GM10266 (cell line): ENCODE data around the gene TPPP2.
"Not testable (repeated sequence)": the region's sequence is repeated elsewhere in the genome, so short reads cannot be mapped to it uniquely, and the experiment has no call there.

Source experiments
- DNase-seq: peaks from one replicate; pipeline ENCODE4 v3.0.0; 2012; ENCODE audit errors: extremely low spot score
- TF ChIP-seq, protein P1 (sequence below): IDR thresholded peaks from 2 replicates; pipeline ENCODE4 v1.5.1; 2012; ENCODE audit warnings: mild to moderate bottlenecking, low read depth; ENCODE audit not compliant: control insufficient read depth, insufficient read depth; ENCODE audit errors: missing control alignments

Gene TPPP2

DNA sequence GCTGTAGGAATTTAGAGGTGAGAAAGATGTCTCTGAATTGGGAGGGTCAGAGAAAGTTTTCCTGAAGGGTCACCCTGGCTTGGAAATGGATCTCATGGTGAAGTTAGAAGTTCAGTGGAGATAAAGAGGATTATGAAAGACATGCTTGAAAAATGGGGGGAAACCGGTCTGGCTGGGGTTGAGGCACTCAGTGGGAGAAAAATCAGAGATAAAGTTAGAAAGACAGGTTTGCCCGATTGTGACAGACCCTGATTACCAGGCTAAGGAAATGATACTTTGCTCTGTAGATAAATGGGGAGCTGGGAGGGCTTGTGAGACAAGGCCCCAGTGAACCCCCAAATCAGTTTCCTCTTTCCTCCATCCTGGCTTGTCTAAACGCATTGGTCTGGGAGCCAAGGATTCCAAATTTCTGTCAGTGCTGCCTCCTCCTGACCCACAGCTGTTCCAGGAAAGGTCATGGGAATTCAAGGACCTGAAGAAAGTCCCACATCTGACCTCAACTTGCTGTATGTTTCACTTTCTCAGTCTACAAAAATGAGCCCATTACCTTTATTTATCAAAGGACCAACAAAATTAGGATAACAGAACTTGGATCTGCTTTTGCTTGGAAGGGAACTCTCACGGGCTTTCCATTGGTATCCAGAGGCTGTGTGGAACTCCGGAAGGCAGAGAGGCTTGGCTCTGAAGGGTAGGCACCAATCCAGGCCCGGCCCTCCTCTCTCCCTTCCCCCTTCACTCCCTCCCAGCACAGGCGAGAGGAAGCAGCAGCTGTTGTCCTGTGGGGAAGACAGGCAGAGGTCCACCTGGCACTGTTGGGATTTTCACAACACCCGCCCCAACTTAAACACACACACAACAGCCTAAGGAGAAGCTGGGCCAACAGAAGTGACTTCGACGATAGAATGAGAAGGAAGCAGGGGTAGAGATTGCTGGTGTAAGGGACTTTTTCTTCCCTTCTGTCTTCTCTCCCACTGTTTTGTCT, 8.7 kb downstream of the TPPP2 start:
- DNase-seq: no peak
- TF ChIP-seq, protein P1, sequence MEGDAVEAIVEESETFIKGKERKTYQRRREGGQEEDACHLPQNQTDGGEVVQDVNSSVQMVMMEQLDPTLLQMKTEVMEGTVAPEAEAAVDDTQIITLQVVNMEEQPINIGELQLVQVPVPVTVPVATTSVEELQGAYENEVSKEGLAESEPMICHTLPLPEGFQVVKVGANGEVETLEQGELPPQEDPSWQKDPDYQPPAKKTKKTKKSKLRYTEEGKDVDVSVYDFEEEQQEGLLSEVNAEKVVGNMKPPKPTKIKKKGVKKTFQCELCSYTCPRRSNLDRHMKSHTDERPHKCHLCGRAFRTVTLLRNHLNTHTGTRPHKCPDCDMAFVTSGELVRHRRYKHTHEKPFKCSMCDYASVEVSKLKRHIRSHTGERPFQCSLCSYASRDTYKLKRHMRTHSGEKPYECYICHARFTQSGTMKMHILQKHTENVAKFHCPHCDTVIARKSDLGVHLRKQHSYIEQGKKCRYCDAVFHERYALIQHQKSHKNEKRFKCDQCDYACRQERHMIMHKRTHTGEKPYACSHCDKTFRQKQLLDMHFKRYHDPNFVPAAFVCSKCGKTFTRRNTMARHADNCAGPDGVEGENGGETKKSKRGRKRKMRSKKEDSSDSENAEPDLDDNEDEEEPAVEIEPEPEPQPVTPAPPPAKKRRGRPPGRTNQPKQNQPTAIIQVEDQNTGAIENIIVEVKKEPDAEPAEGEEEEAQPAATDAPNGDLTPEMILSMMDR: no peak

DNA sequence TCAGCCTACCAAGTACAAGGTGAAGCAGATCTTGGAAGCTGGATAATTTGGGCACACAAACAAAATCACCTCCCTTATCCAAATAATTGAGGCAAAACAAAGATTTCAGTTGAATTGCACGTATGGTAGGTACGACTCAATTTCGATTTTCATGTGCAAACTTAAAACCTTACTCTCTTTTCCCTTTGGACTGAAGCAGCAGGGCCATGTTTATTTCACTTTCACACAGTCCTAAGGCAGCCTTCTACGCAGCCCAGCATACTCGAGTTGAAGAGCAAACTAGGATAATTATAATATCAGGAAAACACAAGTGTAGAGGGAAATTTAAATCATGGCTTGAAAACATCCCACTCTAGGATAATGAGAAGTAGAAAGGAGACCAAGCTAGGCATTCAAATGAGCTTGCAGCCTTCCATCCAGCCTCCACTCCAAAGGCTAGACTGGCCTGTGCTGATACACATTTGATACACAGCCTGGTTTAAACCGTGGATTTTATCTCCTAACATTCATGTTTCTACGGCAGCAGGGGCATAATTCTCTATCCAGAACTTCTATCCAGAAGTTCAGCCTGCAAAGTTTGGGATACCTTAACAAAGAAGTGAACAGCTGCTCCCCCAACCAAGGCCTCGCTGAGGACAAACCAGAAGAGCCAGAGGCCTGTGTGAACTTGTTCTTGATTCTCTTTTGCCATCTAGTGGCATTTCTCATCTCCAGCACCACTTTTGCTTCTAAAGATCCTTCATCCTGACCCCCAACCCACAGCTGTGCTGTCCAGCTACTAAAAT, 9.8 kb downstream of the TPPP2 start:
- TF ChIP-seq, protein P1: peak; percentile 57
- DNase-seq: peak; percentile 61

DNA sequence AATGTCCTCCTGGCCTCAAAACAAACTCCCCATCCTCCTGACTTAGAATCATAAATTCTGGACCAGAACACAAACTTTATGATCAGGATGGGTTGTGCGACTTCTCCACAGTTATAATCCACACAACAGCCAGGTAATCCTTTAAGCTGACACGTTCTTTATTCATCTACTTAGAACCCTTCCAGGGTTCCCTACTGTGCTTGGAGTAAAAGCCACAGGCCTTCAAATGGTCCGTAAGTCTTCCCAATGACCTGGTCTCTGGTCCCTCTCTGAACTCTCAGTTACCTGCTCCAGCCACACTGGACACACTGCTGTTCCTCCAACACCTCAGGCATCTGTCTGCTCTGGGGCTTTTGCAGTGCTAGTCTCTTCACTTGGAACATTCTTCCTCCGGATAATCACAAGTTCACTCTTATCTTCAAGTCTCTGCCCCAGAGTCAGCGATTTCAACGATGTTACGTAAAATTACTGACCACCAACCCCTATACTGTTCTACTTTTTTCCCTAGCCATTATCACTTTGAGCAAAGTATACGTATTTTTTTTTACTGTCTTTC, 10.4 kb downstream of the TPPP2 start:
- no peak for DNase-seq
- TF ChIP-seq, protein P1: no peak

DNA sequence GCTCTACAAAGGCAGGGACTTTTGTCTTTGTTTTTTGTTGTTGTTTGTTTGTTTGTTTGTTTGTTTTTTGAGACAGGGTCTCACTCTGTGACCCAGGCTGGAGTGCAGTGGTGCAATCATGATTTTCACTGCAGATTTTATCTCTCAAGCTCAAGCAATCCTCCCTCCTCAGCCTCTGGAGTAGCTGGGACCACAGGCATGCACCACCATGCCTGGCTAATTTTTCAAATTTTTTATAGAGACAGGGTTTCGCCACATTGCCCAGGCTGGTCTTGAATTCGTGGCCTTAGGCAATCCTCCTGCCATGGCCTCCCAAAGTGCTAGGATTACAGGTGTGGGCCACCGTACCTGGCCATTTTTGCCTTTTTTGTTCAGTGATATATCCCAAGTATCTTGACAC, 10.9 kb downstream of the TPPP2 start:
- not testable (repeated sequence) for DNase-seq

DNA sequence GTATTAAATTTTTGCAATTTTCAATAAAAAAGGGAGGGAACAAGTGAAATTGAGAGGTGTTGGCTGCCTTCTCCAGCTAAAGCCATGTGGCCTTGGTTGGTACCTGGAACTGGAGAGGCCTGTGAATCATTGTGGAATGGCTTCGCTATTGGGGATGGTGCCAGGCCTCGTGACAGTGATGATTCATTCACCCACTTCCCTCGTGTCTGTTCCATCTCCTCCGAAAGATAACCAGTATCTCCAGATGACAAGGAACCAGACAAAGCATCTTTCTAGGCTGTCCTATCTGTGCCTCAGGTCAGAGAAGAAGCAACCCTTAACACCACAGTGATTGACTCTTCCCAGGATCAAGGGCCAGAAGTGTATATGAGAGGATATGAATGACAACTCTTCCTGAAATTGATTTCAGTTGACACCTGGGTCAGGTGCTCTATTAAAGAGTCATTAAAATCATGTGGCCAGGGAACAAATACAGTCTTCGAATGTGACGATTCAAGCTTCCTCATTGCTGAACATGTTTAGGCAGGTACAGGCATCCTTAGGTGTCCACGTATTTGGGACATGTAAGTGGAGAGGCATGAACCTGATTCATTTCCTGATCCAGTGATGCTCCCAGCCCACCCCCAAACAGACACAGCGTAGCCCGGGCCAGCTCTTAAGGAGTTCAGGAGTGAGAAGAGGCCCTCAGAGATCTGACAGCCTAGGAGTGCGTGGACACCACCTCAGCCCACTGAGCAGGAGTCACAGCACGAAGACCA, 11.8 kb downstream of the TPPP2 start, which contains the start of gene RNASE7:
Gene RNASE7 (plus strand): TSS at position 687 of the 758 bp plus-strand sequence. CDS start 631 bp downstream, outside the sequence.
- DNase-seq: no peak
- TF ChIP-seq, protein P1: no peak

DNA sequence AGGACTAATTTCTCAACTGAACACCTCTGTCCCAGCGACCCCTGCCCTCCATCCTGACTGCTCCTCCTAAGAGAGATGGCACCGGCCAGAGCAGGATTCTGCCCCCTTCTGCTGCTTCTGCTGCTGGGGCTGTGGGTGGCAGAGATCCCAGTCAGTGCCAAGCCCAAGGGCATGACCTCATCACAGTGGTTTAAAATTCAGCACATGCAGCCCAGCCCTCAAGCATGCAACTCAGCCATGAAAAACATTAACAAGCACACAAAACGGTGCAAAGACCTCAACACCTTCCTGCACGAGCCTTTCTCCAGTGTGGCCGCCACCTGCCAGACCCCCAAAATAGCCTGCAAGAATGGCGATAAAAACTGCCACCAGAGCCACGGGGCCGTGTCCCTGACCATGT, 12.9 kb downstream of the TPPP2 start:
- DNase-seq: no peak

More for the DNA sequence above, 12.9 kb downstream of the TPPP2 start:
- TF ChIP-seq, protein P1: no peak
